Naive B cell (primary cell): ENCODE measurements around the gene GAB4. TPM values are rescaled to one million over a fixed set of nuclear protein-coding genes. Genes with fewer than 3 reads are reported as not detected.
"Not testable (repeated sequence)": the region's sequence is repeated elsewhere in the genome, so short reads cannot be mapped to it uniquely, and the experiment has no call there.

Experiments used
- ATAC-seq, 2 donors: fragments of 150-1000 bp; cut with Tn5 transposase; 2 replicates each; pipeline ENCODE4 v1.10.0; 2021; ENCODE audit warnings: low read depth in 2 of 2, mild to moderate bottlenecking in 2 of 2, moderate library complexity in 2 of 2
- DNase-seq: peaks from one replicate; pipeline ENCODE4 v3.0.0; 2022
- H3K27ac Mint-ChIP-seq, 6 donors: one replicate each; pipeline ENCODE4 v1.8.0; 2020 to 2022; ENCODE audit warnings: mild to moderate bottlenecking in 6 of 6, mixed read lengths in 6 of 6, moderate library complexity in 5 of 6, inconsistent platforms in 2 of 6
- H3K27me3 Mint-ChIP-seq, 3 donors: one replicate each; pipeline ENCODE4 v1.8.0; 2021 to 2022; ENCODE audit warnings: mixed read lengths in 3 of 3, mild to moderate bottlenecking in 1 of 3
- H3K36me3 Mint-ChIP-seq, 2 donors: one replicate each; pipeline ENCODE4 v1.8.0; 2020 to 2022; ENCODE audit warnings: mixed read lengths in 2 of 2, inconsistent platforms in 1 of 2, mild to moderate bottlenecking in 1 of 2
- H3K4me1 Mint-ChIP-seq, 3 donors: one replicate each; pipeline ENCODE4 v1.8.0; 2020 to 2022; ENCODE audit warnings: mixed read lengths in 3 of 3, inconsistent platforms in 1 of 3, mild to moderate bottlenecking in 1 of 3, moderate library complexity in 1 of 3
- H3K4me3 Mint-ChIP-seq, 8 donors: one replicate each; pipeline ENCODE4 v1.8.0; 2020 to 2022; ENCODE audit warnings: mild to moderate bottlenecking in 8 of 8, mixed read lengths in 8 of 8, moderate library complexity in 8 of 8, inconsistent platforms in 2 of 8
- H3K9me3 Mint-ChIP-seq, 7 donors: one replicate each; pipeline ENCODE4 v1.8.0; 2020 to 2022; ENCODE audit warnings: mixed read lengths in 7 of 7, mild to moderate bottlenecking in 5 of 7, inconsistent platforms in 2 of 7, moderate library complexity in 1 of 7
- polyA plus RNA-seq, 6 donors: library from polyadenylated mRNA; unstranded; fragments of 300-500 nt; fragmentation: Illumina TruSeq; gene quantifications; one replicate each; pipeline ENCODE4 v1.2.3, GENCODE V29; 2021; ENCODE audit warnings: low read depth in 6 of 6

Gene GAB4
- polyA plus RNA-seq, 6 donors from 2014 or later = not detected

DNA sequence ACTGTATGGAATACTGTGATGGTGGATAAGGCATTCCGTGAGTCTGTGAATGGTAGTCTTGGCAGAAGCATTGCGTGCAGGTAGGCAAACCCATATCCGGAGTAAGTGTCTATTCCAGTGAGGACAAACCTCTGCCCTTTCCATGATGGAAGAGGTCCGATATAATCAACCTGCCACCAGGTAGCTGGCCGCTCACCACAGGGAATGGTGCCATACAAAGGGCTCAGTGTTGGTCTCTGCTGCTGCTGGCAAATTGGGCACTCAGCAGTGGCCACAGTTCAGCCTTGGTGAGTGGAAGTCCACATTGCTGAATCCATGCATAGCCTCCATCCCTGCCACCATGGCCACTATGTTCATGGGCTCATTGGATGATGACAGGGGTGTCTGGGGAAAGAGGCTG lies 70.8 kb downstream of the GAB4 start:
- ATAC-seq, DNase-seq, H3K4me3 Mint-ChIP-seq, H3K4me1 Mint-ChIP-seq, H3K9me3 Mint-ChIP-seq, H3K36me3 Mint-ChIP-seq: not testable (repeated sequence)
- H3K27ac Mint-ChIP-seq = peak overlapping the region in 1 of 6 donors; percentile 40
- peaks cover 23 to 32% (median 27%) of the 10 kb centered on the region in 3 donors for H3K27me3 Mint-ChIP-seq

DNA sequence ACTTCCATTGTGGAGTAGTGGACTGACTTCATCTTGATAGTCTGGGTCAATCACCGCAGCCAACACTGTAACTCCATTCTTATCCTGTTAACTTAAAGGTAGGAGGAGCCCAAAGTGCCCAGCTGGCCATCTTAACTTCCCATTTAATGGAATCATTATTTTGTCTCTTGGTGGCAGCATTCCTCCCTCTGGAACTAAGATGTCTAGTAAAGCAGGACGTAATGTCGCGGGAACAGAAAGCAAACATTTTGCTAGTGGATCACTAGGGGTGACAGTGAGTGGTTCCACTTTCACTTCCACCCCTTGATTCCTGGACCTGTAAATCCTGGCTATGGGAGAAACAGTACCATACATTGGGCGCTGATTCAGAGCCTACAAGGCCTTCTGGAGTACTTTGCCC lies 71.4 kb downstream of the GAB4 start:
- Mint-ChIP-seq H3K27ac (no peak overlapping the region), H3K4me3 (no peak overlapping the region), H3K9me3 (no peaks in the 10 kb centered on the region), H3K27me3 (peaks cover 23 to 32% (median 27%) of the 10 kb centered on the region in 3 donors), H3K36me3 (no peaks in the 10 kb centered on the region), H3K4me1 (no peaks in the 10 kb centered on the region)
- DNase-seq (no peak), ATAC-seq (no peak)

DNA sequence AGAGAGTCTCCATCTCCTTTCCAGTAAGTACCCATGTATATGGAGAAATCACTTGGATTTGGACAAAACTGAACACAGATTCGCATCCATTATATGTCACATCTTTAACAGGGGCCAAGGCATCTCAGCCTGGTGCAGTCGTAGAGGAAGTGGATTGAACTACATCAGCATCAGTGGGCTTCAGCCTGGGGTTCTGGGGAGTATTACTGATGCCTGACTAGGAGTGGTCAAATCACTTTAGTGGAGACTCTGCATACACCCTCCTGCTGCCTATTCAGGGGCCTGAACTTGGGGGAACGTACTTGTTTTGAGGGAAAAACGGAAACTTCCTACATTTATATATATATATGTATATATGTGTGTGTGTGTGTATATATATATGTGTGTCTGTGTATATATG lies 72.8 kb downstream of the GAB4 start:
- Mint-ChIP-seq H3K27ac (no peak overlapping the region), H3K9me3 (no peaks in the 10 kb centered on the region), H3K4me3 (no peak overlapping the region), H3K27me3 (peaks cover 27 to 40% (median 35%) of the 10 kb centered on the region in 3 donors), H3K36me3 (no peaks in the 10 kb centered on the region), H3K4me1 (no peaks in the 10 kb centered on the region)
- no peak for DNase-seq
- peak in 1 of 2 donors; percentile 54 for ATAC-seq

DNA sequence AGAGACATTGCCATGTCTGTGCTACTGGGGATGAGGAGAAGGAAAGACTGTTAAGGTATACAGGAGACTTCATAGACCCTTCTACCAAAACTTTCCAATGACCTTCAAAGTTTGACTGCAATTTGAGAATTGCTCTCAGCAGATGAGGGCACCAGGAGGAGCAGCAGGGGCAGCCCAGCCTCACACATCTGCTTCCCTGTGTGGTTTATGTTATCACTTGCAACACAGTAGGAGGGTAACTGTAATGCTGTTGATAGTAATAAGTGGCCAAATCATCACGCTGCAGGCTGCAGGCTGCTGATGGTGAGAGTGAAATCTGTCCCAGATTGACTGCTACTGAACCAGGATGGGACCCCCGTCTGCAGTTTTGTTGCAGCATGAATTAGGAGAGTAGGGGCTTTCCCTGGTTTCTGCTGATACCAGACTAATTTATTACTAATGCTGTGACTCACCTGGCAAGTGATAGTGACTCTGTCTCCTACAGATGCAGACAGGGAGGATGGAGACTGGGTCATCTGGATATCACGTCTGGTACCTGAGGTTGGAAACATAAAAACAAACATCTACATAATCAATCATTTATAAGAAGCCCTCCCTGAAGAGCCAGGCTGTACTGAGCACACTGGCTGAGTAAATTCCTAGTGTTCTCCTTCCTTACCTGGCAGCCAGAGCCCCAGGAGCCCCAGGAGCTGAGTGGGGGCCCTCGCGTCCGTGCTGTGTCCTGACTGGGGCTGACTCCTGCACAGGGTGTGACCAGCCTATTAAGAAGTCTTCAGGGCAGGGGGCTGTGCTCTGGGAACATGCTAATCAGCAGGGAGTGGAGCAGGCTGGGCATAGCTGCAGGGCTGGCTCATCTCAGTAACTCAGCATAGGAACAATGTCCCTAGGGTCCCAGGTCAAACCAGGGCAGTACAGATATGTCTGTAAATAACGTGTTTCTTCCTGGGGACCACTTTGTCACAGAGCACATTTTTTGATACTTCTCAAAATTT lies 74.4 kb downstream of the GAB4 start:
- H3K4me3 Mint-ChIP-seq = no peak overlapping the region
- ATAC-seq = no peak
- DNase-seq = no peak
- peaks cover 34 to 48% (median 45%) of the 10 kb centered on the region in 3 donors for H3K27me3 Mint-ChIP-seq
- H3K4me1 Mint-ChIP-seq = no peaks in the 10 kb centered on the region
- H3K36me3 Mint-ChIP-seq = no peaks in the 10 kb centered on the region
- no peaks in the 10 kb centered on the region for H3K9me3 Mint-ChIP-seq
- H3K27ac Mint-ChIP-seq = no peak overlapping the region

DNA sequence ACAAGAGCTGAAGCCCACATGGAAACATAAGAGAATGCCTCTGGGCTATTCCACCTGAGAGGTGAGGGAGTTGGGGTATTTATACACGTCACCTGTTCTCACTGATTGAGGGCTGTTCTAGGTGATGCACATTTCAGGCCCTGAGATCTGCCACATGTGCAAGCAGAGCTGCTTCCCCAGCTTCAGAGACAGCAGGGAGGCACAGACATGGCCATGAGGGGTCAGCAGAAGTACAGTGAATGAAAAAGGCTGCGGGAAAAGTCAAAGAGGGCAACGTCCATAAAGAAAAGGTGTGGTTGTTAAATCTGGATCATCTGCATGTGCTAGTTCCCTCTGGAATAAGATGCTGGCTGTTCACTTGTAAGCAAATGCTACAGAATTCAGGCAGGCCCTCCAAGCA lies 75.4 kb downstream of the GAB4 start:
- H3K4me1 Mint-ChIP-seq = no peaks in the 10 kb centered on the region
- no peak for DNase-seq
- peaks cover 40 to 56% (median 53%) of the 10 kb centered on the region in 3 donors for H3K27me3 Mint-ChIP-seq
- no peak for ATAC-seq
- no peak overlapping the region for H3K27ac Mint-ChIP-seq
- no peak overlapping the region for H3K4me3 Mint-ChIP-seq
- no peaks in the 10 kb centered on the region for H3K36me3 Mint-ChIP-seq
- H3K9me3 Mint-ChIP-seq = no peaks in the 10 kb centered on the region

DNA sequence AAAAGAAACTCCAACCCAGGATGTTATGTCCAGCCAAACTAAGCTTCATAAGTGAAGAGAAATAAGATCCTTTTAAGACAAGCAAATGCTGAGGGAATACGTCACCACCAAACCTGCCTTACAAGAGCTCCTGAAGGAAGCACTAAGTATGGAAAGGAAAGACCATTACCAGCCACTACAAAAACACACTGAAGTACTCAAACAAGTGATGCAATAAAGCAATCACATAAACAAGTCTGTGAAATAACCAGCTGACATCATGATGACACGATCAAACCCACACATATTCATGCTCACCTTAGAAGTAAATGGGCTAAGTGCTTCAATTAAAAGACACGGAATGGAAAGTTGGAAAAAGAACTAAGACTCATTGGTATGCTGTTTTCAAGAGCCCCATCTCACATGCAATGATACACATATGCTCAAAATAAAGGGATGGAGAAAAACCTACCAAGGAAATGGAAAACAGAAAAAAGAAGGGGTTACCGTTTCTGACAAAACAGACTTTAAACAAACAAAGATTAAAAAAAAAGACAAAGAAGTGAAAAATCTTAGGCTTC lies 82.5 kb downstream of the GAB4 start:
- H3K9me3 Mint-ChIP-seq = peaks cover 0 to 11% (median 6%) of the 10 kb centered on the region in 7 donors
- no peak for ATAC-seq
- H3K4me3 Mint-ChIP-seq = no peak overlapping the region
- no peaks in the 10 kb centered on the region for H3K36me3 Mint-ChIP-seq
- peaks cover 10 to 23% (median 11%) of the 10 kb centered on the region in 3 donors for H3K4me1 Mint-ChIP-seq
- no peak overlapping the region for H3K27ac Mint-ChIP-seq
- no peak for DNase-seq
- peaks cover 18 to 27% (median 21%) of the 10 kb centered on the region in 3 donors for H3K27me3 Mint-ChIP-seq

DNA sequence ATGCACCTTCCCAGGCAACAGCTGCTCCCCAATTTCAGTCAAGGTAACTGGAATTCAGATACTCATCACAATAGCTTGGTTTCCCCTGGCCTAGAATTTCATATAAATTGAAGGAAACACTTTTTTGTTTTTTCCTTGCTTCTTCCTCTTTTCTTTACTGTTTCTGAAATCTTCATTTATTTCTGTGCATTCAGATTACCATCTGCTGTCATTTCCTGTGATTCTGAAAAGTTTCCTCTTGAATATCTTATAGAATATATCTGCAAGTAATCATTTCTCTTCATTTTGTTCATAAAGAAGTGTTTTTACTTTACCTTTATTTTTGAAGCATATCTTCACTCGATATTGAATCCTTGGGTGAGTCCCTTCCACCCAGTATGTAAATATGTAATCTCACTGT lies 85.3 kb downstream of the GAB4 start:
- Mint-ChIP-seq H3K4me3 (peak overlapping the region in 2 of 8 donors; percentile 29 to 65), H3K4me1 (peaks cover 10 to 23% (median 11%) of the 10 kb centered on the region in 3 donors), H3K27ac (no peak overlapping the region), H3K27me3 (peaks cover 0 to 6% (median 0%) of the 10 kb centered on the region in 3 donors), H3K9me3 (peaks cover 0 to 11% (median 6%) of the 10 kb centered on the region in 7 donors), H3K36me3 (no peaks in the 10 kb centered on the region)
- no peak for ATAC-seq
- DNase-seq = no peak

DNA sequence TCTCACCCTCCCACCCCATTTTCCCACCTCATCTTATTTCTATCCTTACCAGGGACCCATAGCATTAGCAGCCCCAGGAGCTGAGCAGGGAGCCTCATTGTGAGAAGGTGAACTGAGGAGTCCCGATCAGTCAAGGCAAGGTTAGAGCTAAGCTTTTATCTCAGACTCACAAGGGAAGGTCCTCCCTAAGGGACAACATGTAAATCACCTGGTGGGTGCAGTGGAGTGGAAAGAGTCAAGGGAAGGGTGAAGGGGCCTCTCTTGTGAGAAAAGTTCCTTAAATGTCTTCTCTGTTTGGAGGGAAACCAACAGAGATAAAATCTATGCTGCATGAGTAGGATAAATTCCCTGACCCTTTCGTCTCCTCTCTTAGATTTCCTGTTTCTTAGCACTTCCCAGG lies 85.9 kb downstream of the GAB4 start:
- no peak for ATAC-seq
- Mint-ChIP-seq H3K4me1 (peaks cover 13 to 29% (median 14%) of the 10 kb centered on the region in 3 donors), H3K36me3 (no peaks in the 10 kb centered on the region), H3K27me3 (peaks cover 0 to 12% (median 6%) of the 10 kb centered on the region in 3 donors), H3K4me3 (peak overlapping the region in 3 of 8 donors; percentile 29 to 65 (median 32)), H3K9me3 (peaks cover 0 to 11% (median 6%) of the 10 kb centered on the region in 7 donors), H3K27ac (peak overlapping the region in 3 of 6 donors; percentile 42 to 91 (median 47))
- DNase-seq = no peak

DNA sequence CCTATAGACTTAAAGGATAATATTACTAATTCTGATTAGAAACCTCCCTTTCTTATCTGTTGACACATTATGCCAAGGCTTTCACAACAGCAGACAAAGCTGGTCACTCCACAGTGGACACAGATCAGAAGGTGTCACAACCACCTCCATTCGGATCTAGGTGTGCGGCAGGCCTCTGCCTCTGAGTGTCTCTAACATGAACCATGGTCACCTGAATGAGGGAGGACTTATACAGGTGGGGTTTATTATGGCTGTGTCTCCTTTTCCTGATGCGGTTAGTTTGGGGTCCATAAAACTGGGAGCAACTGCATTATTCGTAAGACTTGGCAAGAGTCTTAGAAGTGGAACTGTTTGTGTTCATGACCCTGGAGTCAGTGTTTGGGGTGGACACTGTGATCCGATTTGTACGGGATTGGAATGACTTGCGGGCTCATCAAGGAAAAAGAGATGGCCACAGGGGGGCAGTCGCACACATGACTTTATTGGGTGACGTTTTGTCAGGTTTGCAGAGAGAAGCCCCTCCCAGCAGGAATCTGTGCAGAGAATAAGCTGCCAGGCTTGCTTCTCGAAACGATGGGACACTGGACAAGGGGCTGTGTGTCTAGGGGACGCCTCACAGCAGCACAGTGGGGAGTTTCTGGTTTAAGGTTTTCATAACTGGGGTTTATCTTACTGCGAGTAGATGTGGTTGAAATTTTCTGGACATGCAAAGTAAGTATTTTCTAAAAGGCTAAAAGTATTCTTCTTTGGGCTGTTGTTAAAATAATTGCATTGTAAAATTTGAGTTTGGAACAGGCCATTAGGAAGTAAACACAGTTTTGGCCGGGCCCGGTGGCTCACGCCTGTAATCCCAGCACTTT lies 90.6 kb downstream of the GAB4 start:
- Mint-ChIP-seq H3K27ac (peak overlapping the region in 1 of 6 donors; percentile 32), H3K4me3 (no peak overlapping the region), H3K27me3 (peaks cover 6 to 20% (median 8%) of the 10 kb centered on the region in 3 donors), H3K36me3 (no peaks in the 10 kb centered on the region), H3K4me1 (peaks cover 9 to 19% (median 18%) of the 10 kb centered on the region in 3 donors), H3K9me3 (peaks cover 0 to 7% (median 1%) of the 10 kb centered on the region in 7 donors)
- ATAC-seq (no peak), DNase-seq (peak; percentile 35)

DNA sequence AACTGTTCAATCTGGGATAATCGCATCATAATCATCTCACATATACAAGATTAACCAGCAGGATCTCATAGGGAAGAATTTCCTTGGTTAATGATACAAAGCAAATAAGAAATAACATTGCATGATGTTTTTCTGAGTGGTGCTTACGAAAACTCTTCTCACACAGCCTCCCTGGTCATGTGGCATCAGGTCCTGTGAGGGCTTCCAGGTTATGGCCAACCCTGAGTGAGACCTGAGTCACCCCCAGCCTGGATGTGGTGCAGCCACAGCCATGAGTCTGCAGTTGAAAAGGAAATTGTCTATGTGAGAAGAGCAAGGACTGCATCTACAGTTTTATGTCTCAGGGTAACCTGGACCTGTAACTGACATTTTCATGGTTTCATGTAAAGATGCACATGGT lies 92.3 kb downstream of the GAB4 start:
- H3K9me3 Mint-ChIP-seq = no peaks in the 10 kb centered on the region
- peaks cover 4 to 11% (median 6%) of the 10 kb centered on the region in 3 donors for H3K4me1 Mint-ChIP-seq
- H3K4me3 Mint-ChIP-seq = no peak overlapping the region
- DNase-seq = no peak
- H3K27me3 Mint-ChIP-seq = peaks cover 8 to 20% (median 10%) of the 10 kb centered on the region in 3 donors
- H3K27ac Mint-ChIP-seq = peak overlapping the region in 1 of 6 donors; percentile 47
- no peaks in the 10 kb centered on the region for H3K36me3 Mint-ChIP-seq
- ATAC-seq = no peak

DNA sequence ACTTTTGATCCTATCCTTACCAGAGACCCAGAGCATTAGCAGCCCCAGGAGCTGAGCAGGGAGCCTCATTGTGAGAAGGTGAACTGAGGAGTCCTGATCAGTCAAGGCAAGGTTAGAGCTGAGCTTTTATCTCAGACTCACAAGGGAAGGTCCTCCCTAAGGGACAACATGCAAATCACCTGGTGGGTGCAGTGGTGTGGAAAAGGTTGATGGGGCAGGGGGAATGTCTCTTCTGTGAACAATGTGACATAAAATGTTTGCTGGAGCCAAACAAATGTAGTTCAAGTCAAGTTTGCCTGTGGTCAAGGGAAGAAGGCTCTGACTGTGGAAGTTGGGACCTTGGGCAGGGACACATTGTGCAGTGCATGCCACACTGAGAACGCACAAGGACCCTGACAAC lies 93.1 kb downstream of the GAB4 start:
- ATAC-seq, H3K9me3 Mint-ChIP-seq, H3K36me3 Mint-ChIP-seq, H3K4me3 Mint-ChIP-seq, DNase-seq, H3K27ac Mint-ChIP-seq: not testable (repeated sequence)
- Mint-ChIP-seq H3K4me1 (peaks cover 4 to 11% (median 6%) of the 10 kb centered on the region in 3 donors), H3K27me3 (peaks cover 8 to 20% (median 10%) of the 10 kb centered on the region in 3 donors)

DNA sequence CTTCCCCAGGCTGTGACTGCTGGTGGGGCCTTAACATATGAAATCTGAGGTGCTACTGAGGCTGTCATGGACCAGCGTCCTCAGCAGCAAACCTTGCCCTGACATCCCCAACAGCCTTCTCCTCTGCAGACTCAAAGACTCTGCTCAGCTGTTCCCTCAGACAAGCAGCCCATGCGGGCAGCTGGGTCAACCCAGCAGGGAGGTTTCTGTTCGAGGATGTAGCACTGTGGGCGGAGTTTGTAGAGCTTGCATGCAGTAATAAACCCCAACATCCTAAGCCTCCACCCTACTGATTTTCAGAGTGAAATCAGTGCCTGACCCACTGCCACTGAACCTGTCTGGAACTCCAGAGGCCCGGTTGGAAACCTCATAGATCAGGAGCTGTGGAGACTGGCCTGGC lies 94.0 kb downstream of the GAB4 start:
- peak overlapping the region in 2 of 8 donors; percentile 22 to 26 for H3K4me3 Mint-ChIP-seq
- H3K4me1 Mint-ChIP-seq = peaks cover 4 to 11% (median 6%) of the 10 kb centered on the region in 3 donors
- no peak for ATAC-seq
- no peak for DNase-seq
- no peaks in the 10 kb centered on the region for H3K9me3 Mint-ChIP-seq
- no peaks in the 10 kb centered on the region for H3K36me3 Mint-ChIP-seq
- peaks cover 12 to 20% (median 13%) of the 10 kb centered on the region in 3 donors for H3K27me3 Mint-ChIP-seq
- peak overlapping the region in 1 of 6 donors; percentile 63 for H3K27ac Mint-ChIP-seq

DNA sequence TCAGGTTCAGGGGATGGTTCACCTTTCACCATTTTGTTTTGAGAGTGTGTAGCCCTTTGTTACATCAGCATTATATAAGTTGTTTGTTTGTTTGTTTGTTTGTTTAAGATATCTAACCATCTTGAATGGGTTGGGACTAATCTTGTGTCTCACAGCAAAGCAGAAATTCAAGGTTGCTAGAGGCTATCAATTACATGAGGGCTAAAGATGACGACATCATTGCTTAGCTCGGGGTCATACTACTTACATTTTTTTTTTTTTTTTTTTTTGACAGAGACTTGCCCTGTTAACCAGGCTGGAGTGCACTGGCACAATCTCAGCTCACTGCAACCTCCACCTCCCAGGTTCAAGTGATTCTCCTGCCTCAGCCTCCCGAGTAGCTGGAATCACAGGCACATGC lies 95.7 kb downstream of the GAB4 start:
- Mint-ChIP-seq H3K9me3 (no peaks in the 10 kb centered on the region), H3K4me3 (no peak overlapping the region), H3K27me3 (peaks cover 9 to 27% (median 17%) of the 10 kb centered on the region in 3 donors), H3K27ac (no peak overlapping the region), H3K4me1 (peaks cover 1 to 10% (median 2%) of the 10 kb centered on the region in 3 donors), H3K36me3 (no peaks in the 10 kb centered on the region)
- ATAC-seq (no peak), DNase-seq (no peak)
